NCI-H128 (cell line): ENCODE data around the gene GLRX3.
A peak's percentile ranks its signal among the peaks of the same experiment; 100 is the strongest.
"Not testable (repeated sequence)": the region's sequence is repeated elsewhere in the genome, so short reads cannot be mapped to it uniquely, and the experiment has no call there.

Experiments used
- DNase-seq: peaks from one replicate; lab custom pipeline; 2025; ENCODE audit not compliant: unreplicated experiment; lab: John Stamatoyannopoulos, UW

GLRX3 gene

DNA sequence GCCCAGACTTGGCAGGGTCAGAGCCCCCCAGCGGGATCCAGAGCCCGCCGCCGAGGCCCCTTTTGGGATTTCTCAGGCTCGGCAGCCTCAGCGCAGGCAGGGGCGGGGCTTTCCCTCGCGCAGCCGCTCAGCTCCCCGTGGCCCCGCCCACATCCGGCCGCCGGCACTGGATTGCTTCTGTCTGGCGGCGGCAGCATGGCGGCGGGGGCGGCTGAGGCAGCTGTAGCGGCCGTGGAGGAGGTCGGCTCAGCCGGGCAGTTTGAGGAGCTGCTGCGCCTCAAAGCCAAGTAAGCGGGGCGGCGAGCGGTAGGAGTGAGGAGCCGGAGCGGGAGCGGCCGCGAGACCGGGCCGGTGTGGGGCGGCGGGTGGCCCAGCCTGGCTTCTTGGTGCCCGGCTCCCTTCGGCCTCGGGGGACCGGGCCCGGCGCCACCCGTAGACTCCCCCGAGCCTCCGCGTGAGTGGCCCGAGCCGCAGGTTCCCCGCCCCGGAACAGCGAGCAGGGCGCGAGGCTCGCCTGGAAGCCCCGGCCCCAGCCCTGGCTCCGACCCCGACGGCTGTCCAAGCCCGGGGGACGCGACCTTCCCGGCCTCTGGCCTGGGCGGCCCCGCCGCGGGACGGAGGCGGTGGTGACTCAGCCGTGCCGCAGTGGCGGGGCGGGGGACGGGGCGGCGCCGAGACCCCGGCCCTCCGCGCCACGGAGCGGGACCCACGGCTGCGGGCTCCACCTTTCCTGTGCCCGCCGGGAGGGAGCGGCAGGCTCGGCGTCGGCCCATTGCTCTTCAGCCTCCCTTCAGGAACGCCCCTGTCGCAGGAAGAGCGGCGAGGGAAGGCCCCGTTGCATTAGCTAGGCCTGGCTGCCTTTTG lies at the start of gene GLRX3:
Gene GLRX3 (plus strand): TSS at position 166 of the 864 bp plus-strand sequence. CDS start 30 bp downstream, at position 196.
- peak; percentile 55 for DNase-seq

DNA sequence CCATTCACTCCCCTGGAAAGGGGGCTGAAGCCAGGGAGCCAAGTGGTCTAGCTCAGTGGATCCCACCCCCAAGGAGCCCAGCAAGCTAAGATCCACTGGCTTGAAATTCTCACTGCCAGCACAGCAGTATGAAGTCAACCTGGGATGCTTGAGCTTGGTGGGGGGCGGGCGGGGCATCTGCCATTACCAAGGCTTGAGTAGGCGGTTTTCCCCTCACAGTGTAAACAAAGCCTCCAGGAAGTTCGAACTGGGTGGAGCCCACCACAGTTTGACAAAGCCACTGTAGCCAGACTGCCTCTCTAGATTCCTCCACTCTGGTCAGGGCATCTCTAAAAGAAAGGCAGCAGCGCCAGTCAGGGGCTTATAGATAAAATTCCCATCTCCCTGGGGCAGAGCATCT lies 45.6 kb upstream of the GLRX3 start:
- DNase-seq: not testable (repeated sequence)

DNA sequence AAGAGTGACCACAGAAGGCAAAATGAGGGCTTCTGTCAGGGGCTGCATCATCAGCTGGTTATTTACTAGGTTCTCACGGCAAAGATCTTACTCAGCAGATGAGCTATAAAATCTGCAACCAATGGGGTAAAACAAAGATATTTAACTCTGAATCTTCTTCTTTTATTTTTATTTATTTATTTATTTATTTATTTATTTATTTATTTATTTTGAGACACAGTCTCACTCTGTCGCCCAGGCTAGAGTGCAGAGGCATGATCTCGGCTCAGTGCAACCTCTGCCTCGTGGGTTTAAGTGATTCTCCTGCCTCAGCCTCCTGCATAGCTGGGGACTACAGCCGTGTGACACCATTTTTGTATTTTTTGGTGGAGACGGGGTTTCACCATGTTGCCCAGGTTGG lies 36.8 kb upstream of the GLRX3 start:
- no peak for DNase-seq

DNA sequence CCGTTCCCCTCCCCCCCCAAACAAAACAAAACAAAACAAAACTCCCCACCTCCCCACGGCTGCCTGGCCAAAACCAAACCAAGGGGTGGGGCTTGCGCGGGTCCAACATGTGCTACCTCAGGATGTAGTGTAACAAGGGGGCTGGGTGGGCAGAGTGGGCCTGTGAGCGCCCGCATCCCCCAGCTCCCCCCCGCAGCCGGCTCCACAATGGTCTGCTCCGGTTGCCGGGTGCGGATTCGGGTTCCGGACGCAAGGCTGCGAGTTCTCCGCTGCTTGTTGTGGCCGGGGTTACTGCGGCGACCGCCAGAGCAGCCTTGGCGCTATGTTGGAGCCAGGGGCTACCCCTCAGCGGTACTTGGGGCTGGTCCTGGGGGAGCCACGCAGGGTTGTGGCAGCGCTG lies 30.5 kb upstream of the GLRX3 start:
- DNase-seq: no peak

DNA sequence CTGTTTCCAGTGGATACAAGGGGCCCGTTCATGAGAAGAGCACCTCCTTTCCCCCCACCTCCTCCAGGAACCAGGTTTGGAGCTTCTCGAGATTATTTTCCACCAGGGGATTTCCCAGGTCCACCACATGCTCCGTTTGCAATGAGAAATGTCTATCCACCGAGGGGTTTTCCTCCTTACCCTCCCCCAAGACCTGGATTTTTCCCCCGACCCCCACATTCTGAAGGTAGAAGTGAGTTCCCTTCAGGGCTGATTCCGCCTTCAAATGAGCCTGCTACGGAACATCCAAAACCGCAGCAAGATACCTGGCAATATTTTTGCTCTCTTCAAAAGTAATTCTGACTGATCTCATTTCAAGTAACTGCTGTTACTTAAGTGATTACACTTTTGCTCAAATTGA lies 28.0 kb upstream of the GLRX3 start:
- DNase-seq: not testable (repeated sequence)

DNA sequence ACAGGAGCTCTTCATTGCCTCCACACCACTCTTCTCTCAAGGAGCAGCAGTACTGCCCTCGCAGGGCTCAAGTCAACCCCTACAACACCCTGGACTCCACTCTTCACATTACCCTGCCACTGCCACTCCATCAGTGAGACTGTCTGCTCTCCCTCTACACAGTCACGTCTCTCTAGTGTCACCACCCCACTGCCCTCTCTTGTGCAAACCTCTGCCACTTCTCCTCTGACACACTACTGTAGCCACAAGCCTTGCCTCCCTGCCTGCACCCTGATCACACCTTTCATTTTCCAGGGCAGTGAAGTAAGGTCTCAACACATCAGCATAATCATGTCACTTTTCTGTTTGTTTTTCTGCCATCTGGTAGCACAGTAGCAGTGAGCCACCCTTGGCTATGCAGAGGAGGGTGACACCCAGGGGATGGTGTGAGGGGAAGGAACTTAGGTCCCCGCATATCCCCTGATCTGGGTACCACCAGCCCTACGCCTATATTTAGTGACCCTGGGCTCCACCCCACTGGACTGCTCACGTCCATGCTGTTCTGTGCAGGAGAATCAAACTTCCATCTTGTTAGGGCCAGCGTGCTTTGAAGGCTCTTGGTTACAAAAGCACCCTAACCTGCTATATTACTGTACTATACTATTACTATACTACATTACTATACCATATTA lies 27.1 kb upstream of the GLRX3 start:
- no peak for DNase-seq

DNA sequence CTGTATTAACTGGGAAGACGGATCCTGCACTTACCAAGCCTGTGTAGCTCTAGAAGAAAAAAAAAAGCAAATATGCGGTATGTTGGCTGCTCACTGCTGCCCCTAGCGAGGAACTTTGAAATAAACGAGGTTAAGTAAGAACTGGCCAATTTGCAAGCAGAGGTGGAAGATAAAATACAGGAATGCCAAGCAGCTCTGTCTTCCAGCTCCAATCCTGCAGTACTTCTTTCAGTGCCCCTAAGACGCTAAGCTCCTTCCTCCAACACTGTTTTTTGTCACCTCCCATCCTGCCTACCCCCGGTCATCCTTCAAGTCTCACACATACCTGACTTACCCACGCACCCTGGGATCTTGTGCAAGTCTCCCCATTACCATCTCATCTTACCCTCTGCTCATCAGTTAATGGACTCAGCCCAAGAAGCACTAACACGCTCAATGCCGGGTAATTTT lies 26.4 kb upstream of the GLRX3 start:
- DNase-seq: peak; percentile 63

DNA sequence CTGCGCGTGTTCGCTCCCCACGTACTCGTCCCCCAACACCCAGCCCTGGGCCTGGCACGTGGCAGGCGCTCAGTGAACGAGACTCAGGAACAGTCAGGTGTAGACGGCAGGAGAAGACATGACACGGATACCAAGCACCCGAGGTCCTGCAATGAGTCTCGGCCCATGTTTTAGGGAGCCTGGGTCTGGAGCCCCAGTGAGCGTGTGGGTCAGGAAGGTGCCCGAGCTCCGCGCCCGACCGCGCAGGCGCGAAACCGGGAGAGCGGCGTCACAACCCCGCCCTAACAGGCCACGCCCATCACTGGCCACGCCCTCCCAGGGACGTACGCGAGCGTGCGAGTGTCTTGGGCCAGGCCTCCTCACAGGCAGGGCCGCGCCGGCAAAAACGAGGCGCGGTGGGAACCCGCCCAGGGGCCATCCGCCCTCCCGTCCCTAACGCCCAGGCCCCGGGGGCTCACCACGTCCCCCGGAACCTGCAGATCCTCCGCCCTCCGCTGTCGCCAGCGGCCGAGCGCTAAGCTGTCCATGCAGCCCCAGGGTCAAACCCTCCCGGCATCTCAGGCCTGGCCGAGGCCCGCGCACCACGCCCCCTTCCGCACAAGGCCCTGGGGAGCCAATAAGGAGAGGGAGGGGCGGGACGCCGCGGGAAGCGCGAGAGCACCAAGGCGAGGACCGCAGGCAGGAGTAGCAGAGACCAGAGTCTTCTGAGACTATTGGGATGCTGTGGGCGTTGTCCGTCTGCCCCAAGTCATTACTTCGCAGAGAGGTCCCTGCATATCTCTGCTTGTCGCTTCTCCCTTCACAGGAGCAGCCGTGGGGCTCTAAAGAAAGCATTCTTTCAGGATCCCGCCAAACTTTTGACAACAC lies 25.7 kb upstream of the GLRX3 start, which contains the start of gene C10orf143:
Gene C10orf143 (minus strand): TSS at position 585 of the 867 bp plus-strand sequence. CDS start 58 bp downstream, at position 527.
- DNase-seq: peak; percentile 81

DNA sequence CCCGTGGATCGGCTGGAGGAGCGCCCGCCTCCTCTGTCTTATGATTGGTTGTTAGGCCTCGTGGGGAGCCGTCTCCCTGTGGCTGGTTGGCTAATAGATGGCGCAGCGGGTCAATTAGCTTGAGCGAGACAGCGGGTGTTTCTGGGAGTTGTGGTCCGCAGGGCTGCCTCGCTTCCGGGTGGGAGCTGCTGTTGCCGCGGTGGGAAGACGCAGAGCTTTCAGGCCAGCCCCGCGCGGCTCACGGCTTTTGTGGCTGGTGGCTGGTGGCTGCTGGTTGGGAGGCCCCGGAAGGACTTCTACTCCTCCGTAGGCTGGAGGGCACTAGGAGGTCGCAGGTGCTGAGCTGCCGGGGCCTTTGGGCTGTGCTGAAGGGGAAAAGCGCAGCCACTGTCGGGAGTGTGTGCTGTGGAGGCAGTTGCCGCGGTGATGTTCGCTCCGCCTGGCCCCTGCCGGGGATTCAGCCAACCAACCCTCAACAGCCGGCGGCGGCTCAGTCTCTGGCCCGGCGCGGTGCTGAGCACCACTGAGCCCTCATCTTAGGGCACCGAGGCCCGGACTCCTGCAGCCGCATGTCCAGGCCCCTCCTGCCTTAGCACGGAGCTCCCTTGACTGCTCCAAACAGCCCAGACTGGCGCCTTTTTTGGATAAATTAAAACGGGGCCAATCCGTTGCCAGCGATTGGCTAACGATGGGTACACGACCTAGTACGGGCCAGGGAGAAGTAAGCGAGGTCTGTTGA lies 24.9 kb upstream of the GLRX3 start:
- DNase-seq: peak; percentile 83

DNA sequence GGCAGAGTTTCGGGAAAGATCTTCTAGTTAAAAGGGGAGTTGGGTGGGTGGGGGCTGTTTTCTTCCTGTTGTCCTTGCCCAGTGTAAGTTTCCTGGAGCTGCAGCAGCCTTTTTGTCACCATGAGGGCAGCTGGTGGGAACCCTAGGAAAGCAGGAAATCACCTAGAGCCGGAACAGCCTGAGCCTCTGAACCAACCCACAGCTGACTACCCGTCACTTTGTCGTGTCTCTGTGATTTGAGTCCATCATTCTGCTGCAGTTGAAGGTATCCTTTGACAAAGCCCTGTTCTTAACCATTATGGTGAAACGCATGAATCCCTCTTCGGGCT lies 24.4 kb upstream of the GLRX3 start:
- DNase-seq: no peak

DNA sequence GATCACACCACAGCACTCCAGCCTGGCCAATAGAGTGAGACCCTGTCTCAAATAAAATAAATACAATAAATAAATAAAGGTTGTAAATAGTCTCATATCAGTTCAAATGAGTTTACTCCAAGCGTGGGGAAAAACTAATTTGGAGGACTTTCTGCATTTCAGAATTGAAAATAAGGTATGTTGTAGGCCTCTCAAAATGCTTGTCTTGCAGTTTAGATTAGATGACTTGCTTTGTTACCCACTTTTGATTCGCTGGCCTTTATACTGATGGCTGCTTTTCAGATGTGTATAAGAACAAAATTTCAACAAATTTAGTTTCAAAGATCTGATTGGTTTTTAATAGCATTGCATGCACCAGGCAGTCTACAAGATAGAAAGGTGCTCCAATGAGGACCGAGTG lies 23.4 kb upstream of the GLRX3 start:
- no peak for DNase-seq

DNA sequence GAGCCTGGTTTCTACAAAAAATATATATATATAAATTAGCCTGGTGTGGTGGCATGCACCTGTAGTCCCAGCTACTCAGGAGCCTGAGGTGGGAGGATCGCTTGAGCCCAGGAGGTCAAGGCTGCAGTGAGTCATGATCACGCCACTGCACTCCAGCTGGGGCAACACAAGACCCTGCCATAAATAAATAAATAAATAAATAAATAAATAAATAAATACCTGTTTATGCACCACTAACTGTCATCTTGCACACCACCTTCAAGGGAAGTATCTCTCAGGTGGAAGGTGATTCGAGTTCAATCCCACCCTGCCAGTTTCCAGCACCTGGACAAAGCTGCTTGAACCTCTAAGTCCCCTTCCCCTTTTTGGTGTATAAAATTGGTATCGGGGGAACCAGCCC lies 19.2 kb upstream of the GLRX3 start:
- not testable (repeated sequence) for DNase-seq

DNA sequence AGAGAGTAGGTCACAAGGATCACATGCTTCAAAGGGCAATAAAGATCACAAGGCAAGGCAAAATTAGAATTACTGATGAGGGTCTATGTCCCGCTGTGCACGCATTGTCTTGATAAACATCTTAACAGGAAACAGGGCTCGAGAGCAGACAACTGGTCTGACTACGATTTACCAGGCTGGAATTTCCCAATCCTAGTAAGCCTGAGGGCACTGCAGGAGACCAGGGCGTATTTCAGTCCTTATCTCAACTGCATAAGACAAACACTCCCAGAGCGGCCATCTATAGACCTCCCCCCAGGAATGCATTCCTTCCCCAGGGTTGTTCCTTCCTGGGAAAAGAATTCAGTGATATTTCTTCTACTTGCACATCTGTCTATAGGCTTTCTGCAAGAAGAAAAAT lies 18.7 kb upstream of the GLRX3 start:
- not testable (repeated sequence) for DNase-seq

DNA sequence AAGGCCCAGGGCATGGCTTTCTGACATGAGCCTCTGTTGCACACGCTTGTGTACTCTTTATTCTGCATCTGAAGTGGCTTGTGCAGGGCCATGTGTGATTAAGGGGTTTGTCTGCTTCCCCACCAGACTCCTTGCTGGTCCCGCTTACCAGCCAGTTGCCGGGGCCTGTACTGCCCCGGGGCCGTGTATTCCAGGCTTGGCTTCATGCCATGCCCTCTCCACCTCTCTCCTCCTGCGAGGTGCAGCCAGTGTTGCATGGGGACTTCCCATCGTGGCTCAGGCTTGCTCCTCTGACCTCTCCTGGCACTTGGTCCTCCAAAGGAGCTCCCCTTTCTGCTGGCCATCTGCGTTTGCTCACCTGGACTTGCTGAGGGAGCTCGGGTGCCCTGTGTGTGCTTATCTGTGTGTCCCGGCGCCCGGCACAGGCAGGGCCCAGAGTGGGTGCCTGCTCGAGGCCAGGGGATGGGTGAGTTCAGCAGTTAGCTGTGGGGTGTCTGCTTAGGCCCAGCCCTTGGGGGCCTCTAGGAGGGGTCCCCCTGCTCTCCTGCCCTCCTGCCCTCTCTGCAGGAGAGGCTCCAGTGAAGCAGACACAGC lies 14.6 kb upstream of the GLRX3 start:
- no peak for DNase-seq

DNA sequence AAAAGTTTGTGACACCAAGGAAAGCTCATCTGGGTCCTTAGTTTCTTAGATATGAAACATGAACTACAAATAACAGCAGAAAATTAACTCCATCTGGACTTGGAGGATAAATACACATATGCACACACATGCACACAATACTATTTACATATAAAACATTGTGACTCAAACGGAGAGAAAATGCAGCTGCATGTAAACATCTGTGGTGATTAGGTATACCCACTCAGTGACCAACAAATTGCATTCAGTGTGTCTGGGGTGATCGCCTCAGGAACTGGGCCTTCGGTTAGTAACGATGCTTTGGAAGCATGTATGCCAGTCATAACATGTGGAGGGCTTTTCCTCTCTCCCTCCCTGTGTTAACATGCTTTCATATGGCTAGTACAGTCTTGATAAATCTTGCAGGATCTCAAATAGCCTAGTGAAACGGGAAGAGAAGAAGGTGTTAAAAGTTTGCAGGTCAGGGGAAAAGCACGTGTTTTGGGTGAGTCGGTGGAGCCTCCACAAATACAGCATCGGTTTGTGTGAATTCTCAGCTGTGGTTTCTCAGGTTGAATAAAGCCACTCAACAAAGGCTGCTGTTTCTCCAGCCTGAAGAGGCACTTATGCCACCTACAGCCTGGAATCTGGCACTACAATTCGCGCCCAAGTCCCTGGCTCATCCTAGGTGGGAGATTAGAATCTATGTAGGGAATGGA lies 8.7 kb upstream of the GLRX3 start:
- no peak for DNase-seq

DNA sequence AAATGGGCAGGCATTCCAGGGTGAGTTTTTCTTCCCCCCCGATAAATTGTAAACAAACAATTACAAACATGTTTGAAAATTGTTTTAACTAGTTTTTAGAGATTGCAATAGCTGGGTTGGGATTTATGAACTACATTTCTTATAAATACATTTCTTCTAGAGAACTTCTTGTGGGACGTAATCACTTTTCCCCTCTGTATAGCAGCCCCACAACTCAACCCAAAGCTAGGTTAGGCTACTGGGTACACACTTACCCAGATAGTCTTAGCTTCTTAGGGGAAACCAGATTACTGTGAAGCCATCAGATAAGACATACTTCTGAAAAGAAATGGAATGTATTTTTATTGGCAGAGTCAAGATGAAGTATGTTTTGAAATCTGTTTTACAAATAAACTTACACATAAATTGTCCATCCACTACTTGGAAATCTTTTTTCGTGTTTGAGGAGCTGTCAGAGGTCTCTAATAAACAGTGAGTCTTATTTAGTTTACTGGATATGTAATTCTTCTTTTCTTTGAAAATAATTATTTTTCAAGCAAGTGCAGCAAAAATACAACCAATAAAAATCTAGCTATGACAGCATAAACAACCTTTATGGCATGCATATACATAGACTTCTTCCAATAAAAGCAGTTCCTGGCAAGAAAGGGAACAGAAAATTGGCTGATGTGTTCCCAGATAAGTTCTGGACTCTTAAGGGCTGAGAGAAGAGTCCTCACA lies 8.0 kb upstream of the GLRX3 start:
- no peak for DNase-seq

DNA sequence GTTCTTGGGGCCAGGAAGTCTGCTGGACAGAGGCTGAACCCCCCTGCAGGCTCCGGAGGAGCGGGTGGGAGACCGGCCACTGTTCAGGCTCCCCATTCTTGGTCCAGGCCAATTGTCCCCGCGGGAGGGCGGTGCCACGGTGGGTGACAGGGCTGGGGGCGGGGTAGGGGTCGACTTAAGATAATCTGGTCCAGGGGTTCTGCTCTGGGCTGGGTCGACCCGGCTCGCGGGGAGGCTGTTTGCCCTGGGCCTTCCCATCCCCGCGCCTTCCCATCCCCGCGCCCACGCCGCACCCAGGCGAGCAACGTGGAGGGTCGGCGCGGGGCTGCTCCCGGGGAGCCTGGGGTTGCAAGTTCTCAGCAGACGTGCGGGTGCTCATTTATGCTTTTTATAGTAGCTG lies 7.3 kb upstream of the GLRX3 start:
- no peak for DNase-seq

DNA sequence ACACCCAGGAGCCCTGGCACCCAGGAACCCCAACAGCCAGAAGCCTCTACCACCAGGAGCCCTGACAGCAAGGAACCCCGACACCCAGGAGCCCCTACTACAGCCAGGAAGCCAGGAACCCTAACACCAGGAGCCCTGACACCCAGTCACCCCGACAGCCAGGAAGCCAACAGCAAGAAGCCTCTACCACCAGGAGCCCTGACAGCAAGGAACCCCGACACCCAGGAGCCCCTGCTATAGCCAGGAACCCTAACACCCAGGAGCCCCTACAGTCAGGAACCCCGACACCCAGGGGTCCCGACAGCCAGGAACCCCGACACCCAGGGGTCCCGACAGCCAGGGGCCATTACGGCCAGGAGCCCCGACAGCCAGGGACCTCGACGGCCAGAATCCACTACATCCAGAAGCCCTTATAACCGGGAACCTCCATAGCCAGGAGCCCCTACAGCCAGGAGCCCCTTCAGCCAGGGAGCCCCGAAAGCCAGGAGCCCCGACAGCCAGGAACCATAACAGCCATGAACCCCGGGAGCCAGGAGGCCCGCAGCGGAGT lies 440 bp upstream of the GLRX3 start:
- no peak for DNase-seq

DNA sequence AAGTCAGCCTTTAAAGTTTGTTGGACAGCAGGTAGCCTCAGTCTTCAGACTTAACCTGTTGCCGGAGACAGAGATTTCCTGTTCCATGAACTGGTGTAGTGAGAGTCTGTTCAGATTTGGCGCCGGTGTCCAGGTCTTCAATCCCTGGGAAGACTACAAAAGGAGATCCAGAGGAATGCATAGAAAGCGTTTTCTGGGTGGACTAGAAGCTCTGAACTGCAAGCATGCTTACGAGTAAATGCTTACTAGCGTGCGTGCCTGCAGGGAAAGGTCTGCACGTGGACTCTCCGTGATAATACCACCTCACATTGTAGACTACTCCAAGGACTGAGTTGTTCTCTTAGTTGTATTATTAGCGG lies 878 bp downstream of the GLRX3 start:
- DNase-seq: no peak
